Measurements from ENCODE around the gene MAN2A1. TPM values are rescaled to one million over a fixed set of nuclear protein-coding genes. Genes with fewer than 3 reads are reported as not detected.

MAN2A1 gene
- total and polyA plus RNA-seq, 12 donors: 11.7 to 123 (median 83.2) TPM

DNA sequence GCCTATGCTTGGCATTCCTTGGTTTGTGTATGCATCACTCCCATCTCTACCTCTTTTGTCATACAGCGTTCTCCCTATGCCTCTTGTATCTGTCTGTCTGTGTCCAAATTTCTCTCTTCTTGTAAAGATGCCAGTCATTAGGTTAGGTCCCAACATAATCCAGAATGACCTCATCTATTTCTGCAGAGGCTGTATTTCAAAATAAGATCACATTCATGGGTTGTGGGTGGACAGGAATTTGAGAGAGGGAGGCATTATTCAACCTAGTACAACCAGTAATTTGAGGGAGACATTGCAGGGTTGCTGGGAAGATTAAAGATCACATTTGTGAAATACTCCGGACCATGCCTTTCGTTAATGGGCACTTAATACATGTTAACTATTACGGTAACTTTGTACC lies 155.0 kb downstream of the MAN2A1 start:
- no peaks in the 10 kb centered on the region for H3K4me1 ChIP-seq (replicated peaks in 1 of 2)
- intact Hi-C loops (cut with DNase I): no loop called here
- TF ChIP-seq, protein P1, sequence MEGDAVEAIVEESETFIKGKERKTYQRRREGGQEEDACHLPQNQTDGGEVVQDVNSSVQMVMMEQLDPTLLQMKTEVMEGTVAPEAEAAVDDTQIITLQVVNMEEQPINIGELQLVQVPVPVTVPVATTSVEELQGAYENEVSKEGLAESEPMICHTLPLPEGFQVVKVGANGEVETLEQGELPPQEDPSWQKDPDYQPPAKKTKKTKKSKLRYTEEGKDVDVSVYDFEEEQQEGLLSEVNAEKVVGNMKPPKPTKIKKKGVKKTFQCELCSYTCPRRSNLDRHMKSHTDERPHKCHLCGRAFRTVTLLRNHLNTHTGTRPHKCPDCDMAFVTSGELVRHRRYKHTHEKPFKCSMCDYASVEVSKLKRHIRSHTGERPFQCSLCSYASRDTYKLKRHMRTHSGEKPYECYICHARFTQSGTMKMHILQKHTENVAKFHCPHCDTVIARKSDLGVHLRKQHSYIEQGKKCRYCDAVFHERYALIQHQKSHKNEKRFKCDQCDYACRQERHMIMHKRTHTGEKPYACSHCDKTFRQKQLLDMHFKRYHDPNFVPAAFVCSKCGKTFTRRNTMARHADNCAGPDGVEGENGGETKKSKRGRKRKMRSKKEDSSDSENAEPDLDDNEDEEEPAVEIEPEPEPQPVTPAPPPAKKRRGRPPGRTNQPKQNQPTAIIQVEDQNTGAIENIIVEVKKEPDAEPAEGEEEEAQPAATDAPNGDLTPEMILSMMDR (IDR thresholded peaks at IDR 0.05): no peak
- TF ChIP-seq POLR2A (IDR thresholded peaks at IDR 0.05): no peak
- H3K9me3 ChIP-seq (replicated peaks in 1 of 3): no peaks in the 10 kb centered on the region
- no peak for DNase-seq
- H3K4me3 ChIP-seq: no peak overlapping the region
- H3K27me3 ChIP-seq: no peaks in the 10 kb centered on the region
- no peak overlapping the region for H3K27ac ChIP-seq
- H3K36me3 ChIP-seq (replicated peaks in 1 of 2): peaks cover 0 to 23% of the 10 kb centered on the region in 2 donors
- WGBS, 4 donors: 72 to 82% (median 77%) methylated on average over 4 of the region's 4 CpGs

DNA sequence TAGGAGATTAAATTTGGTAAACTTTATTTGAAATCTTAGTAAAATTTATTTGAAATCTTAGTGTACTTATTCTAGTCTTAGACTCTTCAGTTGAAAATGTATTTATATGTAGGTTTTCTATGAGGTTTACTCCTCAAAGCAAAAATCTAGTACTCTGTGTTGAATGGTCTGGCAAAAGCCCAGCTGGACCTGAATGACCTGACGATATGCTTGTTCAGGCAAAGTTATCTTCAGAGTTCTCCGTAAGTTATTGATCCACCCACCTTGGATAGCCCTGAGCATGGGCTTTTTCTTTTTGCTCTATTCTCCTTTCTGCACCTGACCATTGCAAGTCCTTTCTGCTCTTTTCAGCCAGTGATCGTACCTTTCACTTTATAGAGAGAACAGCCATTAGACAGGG lies 158.4 kb downstream of the MAN2A1 start:
- Histone ChIP-seq H3K36me3 (replicated peaks in 1 of 2) (peaks cover 0 to 13% of the 10 kb centered on the region in 2 donors), H3K27me3 (no peaks in the 10 kb centered on the region), H3K4me1 (replicated peaks in 1 of 2) (no peaks in the 10 kb centered on the region), H3K9me3 (replicated peaks in 1 of 3) (no peaks in the 10 kb centered on the region), H3K4me3 (no peak overlapping the region), H3K27ac (no peak overlapping the region)
- no peak for DNase-seq
- intact Hi-C loops (cut with DNase I): no loop called here
- no peak for TF ChIP-seq POLR2A (IDR thresholded peaks at IDR 0.05)
- TF ChIP-seq, protein P1 (IDR thresholded peaks at IDR 0.05): no peak
- 96 to 99% (median 97%) methylated on average over 3 of the region's 3 CpGs for WGBS, 4 donors

DNA sequence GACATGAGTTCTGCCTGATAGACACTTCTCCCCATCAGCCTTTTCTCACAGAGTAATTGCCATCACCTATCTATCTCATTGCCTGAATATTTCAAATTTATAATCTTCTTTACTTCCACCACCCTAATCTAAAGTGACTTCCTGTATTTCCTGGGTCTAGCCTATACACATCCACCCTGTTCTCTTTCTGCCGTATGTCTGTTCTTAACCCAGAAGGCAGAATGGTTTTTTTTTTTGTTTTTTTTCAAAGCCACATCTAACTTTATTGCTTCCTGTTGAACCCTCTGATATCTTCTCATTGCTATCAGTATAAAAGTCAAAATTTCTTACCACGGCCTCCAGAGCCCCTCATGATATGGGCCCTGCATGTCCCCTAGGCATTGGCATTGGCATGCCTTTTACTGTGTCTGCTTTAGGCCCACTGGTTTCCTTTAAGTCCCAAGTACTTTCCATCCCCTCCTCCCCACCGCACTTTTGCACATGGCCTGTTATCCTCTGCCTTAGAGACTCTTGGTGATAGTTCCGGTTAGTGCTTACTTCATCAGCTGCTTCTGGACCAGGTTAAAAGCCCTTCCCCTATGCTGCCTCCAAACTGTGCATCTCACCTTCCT lies 159.9 kb downstream of the MAN2A1 start:
- no peak overlapping the region for H3K27ac ChIP-seq
- no peaks in the 10 kb centered on the region for H3K27me3 ChIP-seq
- no peak for DNase-seq
- H3K4me3 ChIP-seq: no peak overlapping the region
- no peaks in the 10 kb centered on the region for H3K9me3 ChIP-seq (replicated peaks in 1 of 3)
- intact Hi-C loops (cut with DNase I): no loop called here
- no peaks in the 10 kb centered on the region for H3K4me1 ChIP-seq (replicated peaks in 1 of 2)
- WGBS, 4 donors: 94 to 100% (median 96%) methylated on average over 4 of the region's 4 CpGs
- no peak for TF ChIP-seq POLR2A (IDR thresholded peaks at IDR 0.05)
- TF ChIP-seq, protein P1 (IDR thresholded peaks at IDR 0.05): no peak
- H3K36me3 ChIP-seq (replicated peaks in 1 of 2): peaks cover 0 to 13% of the 10 kb centered on the region in 2 donors

DNA sequence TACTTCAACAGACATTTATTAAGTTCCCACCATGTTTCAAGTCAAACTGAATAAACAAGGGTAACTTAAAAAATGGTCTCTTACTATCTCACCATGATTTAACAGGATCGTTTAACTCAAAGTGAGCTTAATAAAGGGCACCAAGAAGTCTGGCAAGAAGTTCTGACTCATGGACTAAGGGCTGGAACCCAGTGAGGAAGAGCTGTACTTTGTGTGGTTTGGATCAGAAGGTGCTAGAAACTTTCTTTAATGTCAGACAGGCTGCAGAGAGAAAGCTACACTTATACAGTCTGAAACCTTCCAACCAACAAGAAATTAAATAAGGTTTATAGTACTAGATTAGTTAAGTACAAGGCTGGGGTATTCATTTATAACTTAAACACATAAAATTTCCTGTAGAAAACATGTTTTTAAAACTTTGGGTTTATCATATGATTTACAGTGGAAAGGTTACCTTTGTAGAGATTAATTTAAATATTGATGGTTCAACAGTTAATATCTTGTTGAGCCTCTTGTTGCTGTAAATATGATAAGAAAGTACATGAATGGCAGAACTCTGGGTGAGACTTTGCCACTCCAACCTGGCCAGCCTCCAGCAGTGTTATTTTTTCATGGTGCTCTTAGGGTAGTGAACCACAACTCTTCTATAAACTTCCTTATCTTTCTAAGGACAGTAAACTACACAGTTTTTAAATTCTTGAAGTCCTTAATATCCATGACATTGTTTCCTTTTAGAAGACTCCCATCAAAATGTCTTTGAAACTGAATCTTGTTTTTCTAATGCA lies 162.8 kb downstream of the MAN2A1 start:
- no peak for DNase-seq
- Histone ChIP-seq H3K27me3 (no peaks in the 10 kb centered on the region), H3K27ac (no peak overlapping the region), H3K36me3 (replicated peaks in 1 of 2) (peaks cover 0 to 22% of the 10 kb centered on the region in 2 donors), H3K4me3 (no peak overlapping the region), H3K9me3 (replicated peaks in 1 of 3) (no peaks in the 10 kb centered on the region), H3K4me1 (replicated peaks in 1 of 2) (no peaks in the 10 kb centered on the region)
- WGBS, 4 donors: 56 to 89% (median 80%) methylated on average over 1 of the region's 1 CpG
- TF ChIP-seq, protein P1 (IDR thresholded peaks at IDR 0.05): no peak
- TF ChIP-seq POLR2A (IDR thresholded peaks at IDR 0.05): no peak
- intact Hi-C loops (cut with DNase I): no loop called here

Measured in adrenal gland (tissue), 12 donors.